ENCODE results near the gene DDX54. TPM values are rescaled to one million over a fixed set of nuclear protein-coding genes. Genes with fewer than 3 reads are reported as not detected.

Gene DDX54
- total and polyA plus RNA-seq, 2 of the 8 experiments (the other 6 are each of a cell fraction or from before 2014, with no cell fraction given): 64.9 to 113 TPM

GRCh38 chr12:113203852-113204760 lies 18.8 kb upstream of the DDX54 start:
- H4K8ac ChIP-seq (ENCODE audit: extremely low read depth, insufficient read depth, low read length): no peak overlapping the region
- 0 out of 2 replicates have a peak overlapping the region, but pooled peaks have one; percentile 2 for H2BK15ac ChIP-seq (ENCODE audit: low read length)
- no peak overlapping the region for H4K91ac ChIP-seq (replicated peaks; ENCODE audit: insufficient read length, low read length)
- DNase-seq (ENCODE audit: low read depth in 1 of 2, low spot score in 2 of 2): no peak
- H3K27me3 ChIP-seq (replicated peaks in 1 of 4; ENCODE audit: control insufficient read depth in 3 of 4, extremely low read depth in 1 of 4, insufficient read depth in 3 of 4, low read length in 3 of 4): no peaks in the 10 kb centered on the region
- no peak overlapping the region for H3K23ac ChIP-seq (ENCODE audit: insufficient read length)
- no peaks in the 10 kb centered on the region for H3K79me1 ChIP-seq (ENCODE audit: low read depth, low read length)
- H3K56ac ChIP-seq (replicated peaks; ENCODE audit: insufficient read length, low read depth, low read length): no peak overlapping the region
- no peaks in the 10 kb centered on the region for H4K20me1 ChIP-seq (replicated peaks in 1 of 2; ENCODE audit: control insufficient read depth in 1 of 2, insufficient read depth in 2 of 2, low read length in 2 of 2)
- no peak overlapping the region for H3K4me2 ChIP-seq (ENCODE audit: insufficient read depth in 1 of 2, low read depth in 2 of 2, low read length in 2 of 2)
- no peak overlapping the region for H2BK5ac ChIP-seq (ENCODE audit: low read depth, low read length)
- H2BK12ac ChIP-seq (ENCODE audit: low read depth, low read length): 0 out of 2 replicates have a peak overlapping the region, but pooled peaks have one; percentile 27
- no peak overlapping the region for H2AFZ ChIP-seq (ENCODE audit: low read length)
- H3K4me1 ChIP-seq (replicated peaks in 1 of 4; ENCODE audit: control insufficient read depth in 3 of 4, insufficient read depth in 4 of 4, low read length in 3 of 4): no peaks in the 10 kb centered on the region; a peak in 1 of 7 replicates
- H2AK5ac ChIP-seq (ENCODE audit: low read depth, low read length): no peak overlapping the region
- H2BK20ac ChIP-seq (ENCODE audit: low read length): no peak overlapping the region
- H3K4ac ChIP-seq (replicated peaks; ENCODE audit: insufficient read length, low read depth, low read length): no peak overlapping the region
- CTCF ChIA-PET (ENCODE audit: partially characterized antibody): interaction anchor here (0.6 to 1.9 kb wide), 5 partner anchors 9 to 221 kb away, joined by 3 to 6 read pairs (median 3); partner anchors contain the start of gene TPCN1
- no peaks in the 10 kb centered on the region for H3K36me3 ChIP-seq (ENCODE audit: control insufficient read depth in 2 of 4, insufficient read depth in 4 of 4, low read length in 3 of 4)
- 92% methylated on average over 8 of the region's 8 CpGs; no CpG with 5 or more reads in 1 of the 2 experiments for WGBS, 2 experiments (ENCODE audit: extremely low coverage in 1 of 2, insufficient coverage in 1 of 2, insufficient read length in 1 of 2, insufficient replicate concordance in 2 of 2, low coverage in 1 of 2, low lambda C conversion rate in 2 of 2, missing lambda C conversion rate in 1 of 2)
- no peak for FAIRE-seq
- no peak overlapping the region for H3K18ac ChIP-seq (ENCODE audit: extremely low read depth, low read length)
- H3K14ac ChIP-seq (ENCODE audit: insufficient read length): no peak overlapping the region
- H3K9ac ChIP-seq (replicated peaks in 1 of 4; ENCODE audit: extremely low read depth in 1 of 4, low read depth in 3 of 4, low read length in 3 of 4): no peak overlapping the region
- no peak overlapping the region for H3K27ac ChIP-seq (ENCODE audit: low read depth, low read length)
- no peak overlapping the region for H2BK120ac ChIP-seq (replicated peaks; ENCODE audit: low read depth, low read length)
- H3K79me2 ChIP-seq (ENCODE audit: control insufficient read depth in 1 of 2, insufficient read depth in 2 of 2, low read length in 2 of 2): no peaks in the 10 kb centered on the region
- H3K4me3 ChIP-seq (ENCODE audit: extremely low read depth in 1 of 4, insufficient read depth in 2 of 4, low read depth in 3 of 4, low read length in 4 of 4): no peak overlapping the region
- POLR2A ChIA-PET (ENCODE audit: partially characterized antibody): interaction anchor here (0.6 to 6.8 kb wide), 7 partner anchors 9 to 197 kb away, joined by 3 to 31 read pairs (median 4); partner anchors contain the start of genes DDX54, RITA1 and TPCN1
- H3K23me2 ChIP-seq (ENCODE audit: low read depth, low read length): no peaks in the 10 kb centered on the region
- H3K9me3 ChIP-seq (ENCODE audit: insufficient read depth in 2 of 2, low read depth in 1 of 2, low read length in 1 of 2): no peaks in the 10 kb centered on the region; a peak in 1 of 4 replicates
- no peak overlapping the region for H4K5ac ChIP-seq (ENCODE audit: insufficient read length, low read depth, low read length)
- TF ChIP-seq SP2 (IDR thresholded peaks at IDR 0.05; ENCODE audit: low read length) (no peak), RXRA (IDR thresholded peaks at IDR 0.05; ENCODE audit: insufficient read depth, low read depth, low read length) (no peak), BACH1 (IDR thresholded peaks at IDR 0.05; ENCODE audit: low read length) (no peak), CBX8 (IDR thresholded peaks at IDR 0.05; ENCODE audit: borderline replicate concordance, low read depth, low read length) (no peak), TAF7 (optimal IDR thresholded peaks at IDR 0.05; ENCODE audit: borderline replicate concordance, low read depth, low read length) (no peak), JUN (IDR thresholded peaks at IDR 0.05; ENCODE audit: low read depth, low read length) (no peak), ATF3 (IDR thresholded peaks at IDR 0.05; ENCODE audit: insufficient read depth, low read depth, low read length) (no peak), NRF1 (IDR thresholded peaks at IDR 0.05; ENCODE audit: low read depth, low read length) (no peak), JUND (IDR thresholded peaks at IDR 0.05; ENCODE audit: low read length) (no peak), GABPA (IDR thresholded peaks at IDR 0.05; ENCODE audit: borderline replicate concordance, insufficient read depth, low read length) (no peak)
